HG03025 (cell line): ENCODE data around the gene IFNL4.
"Not testable (repeated sequence)": the region's sequence is repeated elsewhere in the genome, so short reads cannot be mapped to it uniquely, and the experiment has no call there.

Experiments used
- ATAC-seq: cut with Tn5 transposase; IDR thresholded peaks from one replicate; pipeline ENCODE4 v1.9.1; 2021; ENCODE audit warnings: mild to moderate bottlenecking, moderate library complexity; ENCODE audit not compliant: unreplicated experiment, low FRiP score

Gene IFNL4

DNA sequence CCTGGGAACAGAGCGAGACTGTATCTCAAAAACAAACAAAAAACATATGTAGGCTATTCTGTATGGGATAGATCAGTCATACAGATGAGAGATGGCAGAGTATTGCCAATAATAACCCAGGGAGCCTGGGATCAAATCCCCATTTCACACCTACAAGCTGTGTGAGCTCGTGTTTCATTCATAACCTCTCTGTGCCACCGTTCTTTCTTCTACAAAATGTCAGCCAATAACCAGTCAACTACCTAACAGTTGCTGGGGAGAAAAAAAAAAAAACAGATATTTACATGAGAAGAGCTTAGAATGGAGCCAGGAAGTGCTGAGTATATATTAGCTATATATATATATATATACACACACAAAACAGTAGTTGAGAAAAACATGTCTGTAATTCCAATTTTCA is 13.0 kb upstream of the IFNL4 start:
- no peak for ATAC-seq

DNA sequence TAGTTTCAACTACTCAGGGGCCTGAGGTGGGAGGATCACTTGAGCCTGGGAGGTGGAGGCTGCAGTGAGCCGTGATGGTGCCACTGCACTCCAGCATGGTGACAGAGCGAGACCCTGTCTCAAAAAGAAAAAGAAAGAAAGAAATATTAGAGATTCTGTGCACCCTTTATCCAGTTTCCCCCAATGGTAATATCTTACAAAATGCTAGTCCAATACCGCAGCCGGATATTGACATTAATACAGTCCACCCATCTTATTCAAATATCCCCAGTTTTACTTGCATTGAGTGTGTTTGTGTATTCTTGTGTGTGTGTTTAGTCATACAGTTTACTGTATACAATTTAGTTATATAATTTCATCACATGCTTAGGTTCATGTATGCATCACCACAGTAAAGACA is 8.6 kb upstream of the IFNL4 start:
- ATAC-seq: no peak

DNA sequence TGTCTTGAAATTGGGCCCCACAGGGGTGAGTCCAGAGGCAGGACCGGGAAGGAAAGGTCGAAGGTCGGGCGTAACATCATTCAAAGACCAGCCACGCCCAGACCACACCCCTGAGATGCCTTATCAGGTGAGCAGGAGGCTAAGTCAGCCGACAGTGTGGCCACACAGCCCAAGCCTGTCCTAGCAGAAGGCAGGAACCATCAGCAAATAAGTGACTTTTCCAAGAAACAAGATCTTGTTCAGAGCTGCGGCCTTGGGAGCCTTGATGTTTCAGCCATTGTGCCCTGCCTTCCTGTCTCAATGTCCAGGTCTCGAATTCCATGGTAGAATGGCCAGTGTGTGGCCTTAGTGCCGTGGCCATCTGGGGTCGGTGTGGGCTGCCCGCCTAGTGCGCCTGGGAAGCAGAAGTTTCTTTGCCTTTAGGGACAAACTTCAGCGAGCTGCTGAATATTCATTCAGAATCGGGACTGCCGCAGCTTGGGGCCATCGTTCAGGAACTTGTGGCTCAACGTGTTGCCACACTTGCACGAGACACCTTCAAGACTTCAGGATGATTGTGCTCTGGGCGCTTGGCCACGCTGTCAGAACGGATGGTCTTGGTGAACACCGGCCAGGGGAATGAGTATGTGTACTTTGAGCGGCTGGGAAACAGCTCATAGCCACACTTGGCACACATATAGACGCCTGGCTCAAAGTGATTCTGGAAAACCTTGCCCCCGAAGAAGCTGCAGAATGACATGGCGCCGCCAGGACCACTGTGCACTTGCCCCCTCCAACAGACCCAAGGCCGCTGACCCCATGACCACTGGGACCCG is 6.1 kb upstream of the IFNL4 start:
- no peak for ATAC-seq

DNA sequence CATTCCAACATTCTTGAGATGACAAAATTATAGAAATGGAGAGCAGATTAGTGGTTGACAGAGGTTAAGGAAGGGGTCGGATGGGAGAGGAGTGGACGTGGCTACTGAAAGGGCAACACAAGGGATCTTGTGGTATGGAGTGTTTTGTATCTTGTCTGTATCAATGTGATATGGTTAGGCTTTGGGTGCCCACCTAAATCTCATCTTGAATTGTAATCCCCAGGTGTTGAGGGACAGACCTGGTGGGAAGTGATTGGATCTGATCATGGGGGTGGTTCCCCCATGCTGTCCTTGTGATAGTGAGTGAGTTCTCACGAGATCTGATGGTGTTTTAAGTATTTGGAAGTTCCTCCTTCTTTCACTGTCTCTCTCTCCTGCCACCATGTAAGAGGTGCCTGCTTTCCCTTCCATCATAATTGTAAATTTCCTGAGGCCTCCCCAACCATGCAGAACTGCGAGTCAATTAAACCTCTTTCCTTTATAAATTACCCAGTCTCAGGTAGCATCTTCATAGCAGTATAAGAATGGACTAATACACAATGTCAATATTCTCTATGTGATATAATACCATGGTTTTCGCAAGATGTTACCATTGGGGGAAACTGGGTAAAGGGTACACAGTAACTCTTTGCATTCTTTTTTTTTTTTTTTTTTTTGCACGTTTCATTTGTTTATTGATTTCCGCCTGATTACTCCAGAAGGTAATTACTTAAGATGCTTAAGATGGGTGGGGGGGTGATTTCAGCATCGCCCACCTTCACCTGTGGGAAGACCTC is 4.9 kb upstream of the IFNL4 start:
- ATAC-seq: no peak

DNA sequence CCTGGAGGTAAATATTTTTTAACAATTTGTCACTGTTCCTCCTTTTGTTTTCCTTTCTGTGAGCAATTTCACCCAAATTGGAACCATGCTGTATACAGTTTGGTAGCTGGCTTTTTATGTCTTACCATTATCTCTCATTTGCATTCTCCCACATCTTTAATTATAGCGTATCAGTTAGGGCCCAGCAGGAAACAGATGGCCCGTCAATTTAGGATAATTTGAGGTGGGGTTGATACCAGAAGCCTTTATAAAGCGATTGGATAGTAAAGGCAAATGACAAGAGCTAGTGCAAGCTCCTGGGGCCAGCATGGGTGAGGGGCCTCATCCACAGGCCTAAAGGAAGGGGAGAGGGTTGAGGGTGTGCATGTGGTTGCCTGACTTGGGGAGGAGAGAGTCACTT is 3.8 kb upstream of the IFNL4 start:
- ATAC-seq: no peak

DNA sequence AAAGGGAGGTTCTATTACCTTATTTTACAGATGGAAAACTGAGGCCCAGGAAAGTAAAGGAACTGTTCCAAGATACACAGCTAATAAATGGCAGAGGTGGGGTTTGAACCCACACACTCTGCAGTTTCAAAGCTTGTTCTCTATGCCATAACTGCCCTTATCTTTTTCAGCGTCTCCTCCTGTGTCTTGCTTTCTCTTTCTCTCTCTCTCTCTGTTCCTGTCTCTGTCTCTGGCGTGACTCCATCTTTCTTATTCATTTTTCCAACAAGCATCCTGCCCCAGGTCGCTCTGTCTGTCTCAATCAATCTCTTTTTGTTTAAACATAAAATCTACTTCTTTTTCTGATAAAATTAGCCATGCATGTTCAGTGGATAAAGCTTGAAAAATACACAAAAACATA is 3.2 kb upstream of the IFNL4 start:
- ATAC-seq: no peak

DNA sequence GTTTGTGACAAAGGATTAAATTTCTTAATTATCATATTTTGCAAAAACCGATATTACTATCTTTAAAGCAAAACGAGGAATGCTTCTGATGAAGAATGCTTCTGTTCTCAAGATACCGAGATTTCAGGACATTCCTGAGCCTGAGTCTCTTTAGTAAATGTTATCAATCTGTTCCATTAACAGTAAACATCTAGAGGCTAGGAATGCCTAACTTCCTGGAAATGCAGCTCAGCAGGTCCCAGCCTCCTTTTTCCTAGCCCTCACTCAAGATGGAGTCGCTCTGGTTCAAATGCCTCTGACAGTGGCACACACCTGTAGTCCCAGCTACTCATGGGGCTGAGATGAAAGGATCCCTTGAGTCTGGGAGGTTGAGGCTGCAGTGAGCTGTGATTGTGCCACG is 2.4 kb upstream of the IFNL4 start:
- ATAC-seq: no peak

DNA sequence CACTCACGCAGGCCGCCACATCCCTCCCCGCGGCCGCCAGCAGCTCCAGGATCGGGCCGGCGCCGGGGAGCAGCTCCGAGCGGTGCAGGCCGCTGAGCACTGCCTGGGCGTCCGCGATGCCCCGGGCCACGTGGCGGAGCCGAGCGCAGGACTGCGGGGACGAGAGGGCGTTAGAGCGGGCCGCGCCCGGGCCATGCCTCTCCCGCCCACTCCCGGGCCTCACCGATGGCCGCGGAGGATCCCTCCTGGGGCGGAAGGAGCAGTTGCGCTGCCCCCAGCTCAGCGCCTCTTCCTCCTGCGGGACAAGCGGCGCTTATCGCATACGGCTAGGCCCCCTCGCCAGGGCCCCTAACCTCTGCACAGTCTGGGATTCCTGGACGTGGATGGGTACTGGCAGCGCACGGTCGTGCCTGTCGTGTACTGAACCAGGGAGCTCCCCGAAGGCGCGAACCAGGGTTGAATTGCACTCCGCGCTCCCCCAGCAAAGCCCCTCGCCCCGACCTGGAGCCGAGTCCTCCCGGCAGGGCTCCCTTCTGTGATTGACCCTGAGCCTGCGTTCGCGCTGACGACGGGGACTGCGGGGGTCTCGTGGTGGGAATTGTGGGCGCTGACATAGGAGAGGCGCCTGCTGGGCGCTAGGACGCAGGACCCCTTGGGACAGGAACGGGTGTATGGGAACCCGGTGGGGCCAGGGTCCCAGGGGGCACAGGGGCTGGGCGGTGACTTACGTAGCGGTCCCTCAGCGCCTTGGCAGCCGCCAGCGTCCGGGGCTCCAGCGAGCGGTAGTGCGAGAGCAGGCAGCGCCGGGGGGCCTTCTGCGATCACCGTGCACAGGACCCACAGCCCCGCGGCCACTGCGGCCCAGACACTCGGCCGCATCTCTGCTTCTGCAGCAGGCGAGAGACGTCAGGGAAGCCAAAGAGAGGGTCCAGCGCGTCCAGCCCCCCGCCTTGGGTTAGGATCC is 673 bp downstream of the IFNL4 start:
- no peak for ATAC-seq

DNA sequence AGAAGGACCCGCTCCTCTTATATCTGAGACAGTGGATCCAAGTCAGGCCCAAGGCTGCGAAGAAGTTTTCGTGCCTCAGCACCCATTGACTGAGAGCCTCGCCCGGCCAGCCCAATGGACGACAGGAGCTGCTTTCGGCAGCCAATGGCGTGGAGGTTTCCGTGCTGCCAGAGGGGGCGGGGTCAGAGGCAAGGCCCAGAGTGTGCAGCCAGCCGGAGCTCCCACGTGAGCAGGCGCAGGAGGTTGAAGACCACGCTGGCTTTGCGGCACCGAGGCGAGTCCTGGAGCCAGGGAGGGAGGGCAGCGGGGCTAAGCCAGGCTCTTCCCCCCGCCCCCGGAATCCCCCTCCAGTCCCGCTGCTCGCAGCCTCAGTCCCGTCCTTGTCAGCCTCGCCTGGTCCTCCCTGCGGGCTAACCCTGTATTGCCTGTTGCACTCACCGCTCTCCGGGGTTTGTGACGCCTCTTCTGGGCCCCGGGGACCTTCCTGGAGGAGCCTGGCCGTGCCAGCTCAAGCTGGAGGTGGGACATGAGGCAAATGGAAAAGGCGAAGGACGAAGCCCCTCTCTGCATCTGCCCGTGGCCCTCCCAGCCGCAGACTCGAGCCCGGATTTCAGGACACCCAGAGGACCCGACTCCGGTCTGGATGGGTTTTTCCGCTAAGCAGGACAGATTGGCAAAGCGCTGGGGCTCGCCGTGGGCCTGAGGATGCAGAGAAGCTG is 1.5 kb downstream of the IFNL4 start:
- no peak for ATAC-seq

DNA sequence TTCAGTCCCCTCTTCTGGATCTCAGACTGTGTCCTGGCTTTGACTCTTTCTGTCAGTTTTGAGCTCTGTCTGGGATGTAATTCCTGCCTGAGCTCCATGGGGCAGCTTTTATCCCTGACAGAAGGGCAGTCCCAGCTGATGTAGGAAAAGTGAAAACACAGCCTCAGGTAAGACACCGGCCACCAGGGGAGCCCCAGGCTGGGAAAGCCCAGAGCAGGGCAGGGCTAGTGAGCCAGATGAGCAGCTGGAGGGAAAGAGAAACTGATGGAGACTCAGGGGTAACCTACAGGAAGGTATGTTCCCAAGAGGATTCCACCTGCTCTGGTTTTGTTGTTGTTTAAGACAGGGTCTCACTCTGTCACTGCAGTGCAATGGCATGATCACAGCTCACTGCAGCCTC is 3.5 kb downstream of the IFNL4 start:
- not testable (repeated sequence) for ATAC-seq

DNA sequence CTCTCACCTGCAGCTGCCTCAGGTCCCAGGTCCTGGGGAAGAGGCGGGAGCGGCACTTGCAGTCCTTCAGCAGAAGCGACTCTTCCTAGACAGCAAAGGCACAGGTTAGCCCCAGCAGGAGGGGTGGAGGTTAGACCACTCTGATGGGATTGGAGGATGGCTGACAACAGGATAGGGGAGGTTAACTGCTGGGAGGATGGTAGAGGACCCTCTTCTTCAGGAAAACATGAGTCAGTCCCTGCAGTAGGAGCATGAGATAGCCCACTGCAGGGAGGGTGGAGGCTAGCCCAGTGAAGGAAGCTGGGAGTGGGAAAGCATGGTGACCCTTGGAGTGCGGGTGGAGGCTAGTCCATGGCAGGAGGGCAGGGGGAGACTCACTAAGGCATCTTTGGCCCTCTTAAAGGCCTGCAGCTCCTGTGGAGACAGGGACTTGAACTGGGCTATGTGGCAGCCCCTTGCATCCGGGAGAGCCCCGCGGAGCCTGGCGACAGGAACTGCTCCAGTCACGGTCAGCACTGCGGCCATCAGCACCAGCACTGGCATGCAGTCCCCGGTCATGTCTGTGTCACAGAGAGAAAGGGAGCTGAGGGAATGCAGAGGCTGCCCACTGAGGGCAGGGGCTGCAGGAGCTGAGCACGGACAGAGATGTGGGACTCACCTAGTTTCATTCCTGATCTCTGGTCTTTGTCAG is 4.1 kb downstream of the IFNL4 start, which contains the start of gene IFNL3:
IFNL3 (minus strand) TSS at position 597 of the 691 bp plus-strand sequence; CDS start at position 558, 39 bp downstream.
- ATAC-seq: not testable (repeated sequence)

DNA sequence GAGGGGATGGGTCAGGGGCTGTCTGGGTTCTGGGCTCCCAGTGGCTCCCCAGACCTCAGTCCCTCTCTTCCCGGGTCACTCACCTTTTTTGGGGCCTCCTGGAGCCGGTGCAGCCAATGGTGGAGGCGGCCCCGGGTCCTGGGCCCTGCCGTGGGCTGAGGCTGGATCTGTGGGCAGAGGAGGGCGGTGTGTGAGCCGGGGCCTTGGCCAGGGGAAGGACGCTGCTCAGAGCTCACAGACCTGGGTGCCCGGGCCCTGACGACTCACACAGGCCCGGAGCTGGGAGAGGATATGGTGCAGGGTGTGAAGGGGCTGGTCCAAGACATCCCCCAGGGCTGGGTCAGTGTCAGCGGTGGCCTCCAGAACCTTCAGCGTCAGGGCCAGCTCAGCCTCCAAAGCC is 4.9 kb downstream of the IFNL4 start:
- not testable (repeated sequence) for ATAC-seq

DNA sequence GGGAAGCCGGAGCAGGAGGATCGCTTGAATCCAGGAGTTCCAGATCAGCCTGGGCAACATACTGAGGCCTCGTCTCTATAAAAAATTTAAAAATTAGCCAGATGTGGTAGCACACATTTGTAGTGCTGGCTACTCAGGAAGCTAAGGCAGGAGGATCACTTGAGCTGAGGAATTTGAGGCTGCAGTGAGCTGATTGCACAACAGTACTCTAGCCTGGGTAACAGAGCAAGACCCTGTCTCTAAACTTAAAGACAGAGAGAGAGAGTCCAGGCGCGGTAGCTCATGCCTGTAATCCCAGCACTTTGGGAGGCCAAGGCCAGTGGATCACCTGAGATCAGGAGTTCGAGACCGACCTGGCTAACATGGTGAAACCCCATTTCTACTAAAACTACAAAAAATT is 8.2 kb downstream of the IFNL4 start:
- ATAC-seq: no peak

DNA sequence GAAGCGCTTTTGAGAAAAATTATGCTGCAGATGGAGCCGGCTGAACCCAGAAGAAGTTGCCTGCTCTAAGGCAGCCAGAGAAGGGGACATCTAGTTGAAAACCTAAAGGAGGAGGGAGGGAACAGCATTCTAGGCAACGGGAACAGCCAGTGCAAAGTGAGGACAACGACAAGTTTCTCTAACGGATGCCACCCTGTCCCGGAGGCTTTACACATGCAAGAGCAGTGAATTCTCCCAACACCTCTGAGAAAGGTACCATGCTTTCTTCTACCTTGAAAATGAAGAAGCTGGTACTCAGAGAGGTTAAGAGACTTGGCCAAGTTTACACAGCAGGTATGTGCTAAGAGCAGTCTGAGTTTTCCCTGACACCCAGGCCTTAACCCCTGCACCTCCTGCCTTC is 9.7 kb downstream of the IFNL4 start:
- no peak for ATAC-seq

DNA sequence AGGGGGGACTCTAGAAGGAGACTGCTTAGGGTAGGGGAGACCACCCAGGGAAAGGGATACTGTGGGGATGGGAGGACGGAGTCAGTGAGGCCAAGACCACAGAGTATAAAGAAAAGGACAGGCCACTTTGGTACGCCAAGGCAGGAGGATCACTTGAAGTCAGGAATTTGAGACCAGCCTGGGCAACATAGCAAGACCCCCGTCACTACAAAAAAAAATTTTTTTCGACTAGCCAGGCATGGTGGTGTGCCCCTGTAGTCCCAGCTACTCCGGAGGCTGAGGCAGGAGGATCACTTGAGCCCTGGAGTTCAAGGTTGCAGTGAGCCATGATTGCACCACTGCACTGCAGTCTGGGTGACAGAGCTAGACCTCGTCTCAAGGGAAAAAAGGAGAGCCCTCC is 10.4 kb downstream of the IFNL4 start:
- ATAC-seq: no peak

DNA sequence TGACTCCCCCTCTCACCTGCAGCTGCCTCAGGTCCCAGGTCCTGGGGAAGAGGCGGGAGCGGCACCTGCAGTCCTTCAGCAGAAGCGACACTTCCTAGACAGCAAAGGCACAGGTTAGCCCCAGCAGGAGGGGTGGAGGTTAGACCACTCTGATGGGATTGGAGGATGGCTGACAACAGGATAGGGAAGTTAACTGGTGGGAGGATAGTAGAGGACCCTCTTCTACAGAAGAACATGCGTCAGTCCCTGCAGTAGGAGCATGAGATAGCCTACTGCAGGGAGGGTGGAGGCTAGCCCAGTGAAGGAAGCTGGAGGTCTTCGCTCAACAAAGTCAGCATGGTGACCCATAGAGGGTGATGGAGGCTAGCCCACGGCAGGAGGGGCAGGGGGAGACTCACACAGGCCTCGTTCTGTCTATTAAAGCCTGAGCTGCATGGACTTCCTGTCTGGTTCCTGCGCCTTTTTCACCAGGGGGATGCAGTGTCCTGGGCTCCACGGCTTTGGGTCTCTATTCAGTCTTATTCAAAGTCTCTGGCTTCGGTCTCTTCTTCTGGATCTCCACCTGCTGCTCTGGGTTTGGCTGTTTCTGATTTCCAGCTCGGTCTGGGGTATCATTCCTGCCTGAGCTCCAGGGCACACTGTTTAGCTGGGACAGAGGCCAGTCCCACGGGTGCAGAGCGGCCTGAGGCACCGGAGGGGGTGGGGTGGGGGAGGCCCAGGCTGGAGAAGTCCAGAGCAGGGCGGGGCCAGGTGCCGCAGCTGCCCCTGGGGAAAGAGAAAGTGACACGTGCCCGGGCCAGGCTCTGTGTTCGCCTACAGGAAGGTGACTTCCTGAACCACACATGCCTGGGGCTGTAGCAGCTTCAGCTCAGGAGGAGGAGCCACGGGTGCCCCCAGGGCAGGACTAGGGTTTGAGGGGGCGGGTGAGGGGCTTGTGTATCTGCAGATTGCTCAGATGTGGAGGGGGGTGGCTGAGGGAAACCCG is 11.2 kb downstream of the IFNL4 start:
- ATAC-seq: no peak

DNA sequence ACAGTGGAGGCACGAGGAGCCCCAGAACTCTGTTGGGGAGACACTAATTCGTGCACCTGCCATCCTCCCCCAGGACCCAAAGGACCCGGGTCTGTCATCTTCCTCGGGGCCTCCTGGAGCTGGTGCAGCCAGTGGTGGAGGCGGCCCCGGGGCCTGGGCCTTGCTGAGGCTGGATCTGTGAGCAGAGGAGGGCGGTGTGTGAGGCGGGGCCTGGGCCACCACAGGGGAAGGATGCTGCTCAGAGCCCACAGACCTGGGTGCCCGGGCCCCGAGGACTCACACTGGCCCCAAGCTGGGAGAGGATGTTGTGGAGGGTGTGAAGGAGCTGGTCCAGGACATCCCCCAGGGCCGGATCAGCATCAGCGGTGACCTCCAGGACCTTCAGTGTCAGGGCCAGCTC is 12.1 kb downstream of the IFNL4 start:
- no peak for ATAC-seq

DNA sequence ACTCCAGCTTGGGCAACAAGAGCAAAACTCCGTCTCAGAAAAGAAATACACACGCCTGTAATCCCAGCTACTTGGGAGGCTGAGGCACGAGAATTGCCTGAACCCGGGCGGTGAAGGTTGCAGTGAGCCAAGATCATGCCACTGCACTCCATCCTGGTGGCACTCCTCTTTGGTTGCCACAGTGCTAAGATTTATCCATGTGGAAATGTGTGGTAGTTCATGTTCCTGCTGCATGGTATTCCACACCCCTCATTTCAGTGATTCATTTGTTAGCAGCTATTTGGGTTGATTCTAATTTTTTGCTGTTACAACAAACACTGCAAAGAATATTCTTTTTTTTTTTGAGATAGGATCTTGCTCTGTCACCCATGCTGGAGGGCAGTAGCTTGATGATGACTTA is 15.9 kb downstream of the IFNL4 start:
- ATAC-seq: no peak
